Lower leg skin (tissue), 3 donors: ENCODE measurements around the gene CHD8.

ENCODE experiments used
- CTCF ChIP-seq, 3 donors: fragments of 450-650 bp; IDR thresholded peaks; one replicate each; pipeline ENCODE4 v1.5.1; 2016; ENCODE audit warnings: antibody characterized with exemption in 3 of 3, mild to moderate bottlenecking in 3 of 3, moderate library complexity in 2 of 3
- POLR2A ChIP-seq, 2 donors: fragments of 450-650 bp; IDR thresholded peaks; one replicate each; pipeline ENCODE4 v1.6.1; 2016 to 2017; ENCODE audit warnings: antibody characterized with exemption in 2 of 2, mild to moderate bottlenecking in 1 of 2, moderate library complexity in 1 of 2

GRCh38 chr14:21436567-21437062, 19.3 kb downstream of the CHD8 start:
- TF ChIP-seq CTCF (IDR thresholded peaks at IDR 0.05) (no peak), POLR2A (IDR thresholded peaks at IDR 0.05) (no peak)
